HG03025 (cell line): ENCODE results near the gene ZNF793.

Source experiments
- ATAC-seq: cut with Tn5 transposase; IDR thresholded peaks from one replicate; pipeline ENCODE4 v1.9.1; 2021; ENCODE audit warnings: mild to moderate bottlenecking, moderate library complexity; ENCODE audit not compliant: unreplicated experiment, low FRiP score

ZNF793 gene

GRCh38 chr19:37506387-37507166 is at the start of gene ZNF793:
Gene ZNF793, plus strand, starts transcription at chr19:37506939. Its CDS starts 16,501 bp downstream, at chr19:37523440.
- ATAC-seq, result no peak

GRCh38 chr19:37466277-37466797 is 40.4 kb upstream of the ZNF793 start:
- no peak for ATAC-seq

GRCh38 chr19:37466798-37467607 is 39.7 kb upstream of the ZNF793 start, which contains the start of gene ZNF569:
Gene ZNF569, minus strand, starts transcription at chr19:37467444. Its CDS starts 22,523 bp downstream, at chr19:37444921.
- ATAC-seq, result peak; percentile 65

- no peak for ATAC-seq
Measured at GRCh38 chr19:37467608-37468090, 39.1 kb upstream of the ZNF793 start.

- peak; percentile 59 for ATAC-seq
Measured at GRCh38 chr19:37468961-37469777, 37.6 kb upstream of the ZNF793 start, which contains the start of gene ZNF570. Gene ZNF570, plus strand, starts transcription at chr19:37469356. Its CDS starts 999 bp downstream, at chr19:37470355.

GRCh38 chr19:37470216-37470615 is 36.5 kb upstream of the ZNF793 start:
- ATAC-seq, result no peak

- ATAC-seq, result no peak
Measured at GRCh38 chr19:37472165-37472564, 34.6 kb upstream of the ZNF793 start.

- no peak for ATAC-seq
Measured at GRCh38 chr19:37484406-37485168, 22.2 kb upstream of the ZNF793 start.

GRCh38 chr19:37492213-37492612 is 14.5 kb upstream of the ZNF793 start:
- ATAC-seq, result no peak

GRCh38 chr19:37505958-37506386 is 767 bp upstream of the ZNF793 start:
- no peak for ATAC-seq

- no peak for ATAC-seq
Measured at GRCh38 chr19:37507167-37507464, 377 bp downstream of the ZNF793 start.

- ATAC-seq, result no peak
Measured at GRCh38 chr19:37511186-37511585, 4.4 kb downstream of the ZNF793 start.

GRCh38 chr19:37511821-37512220 is 5.1 kb downstream of the ZNF793 start:
- ATAC-seq, result no peak

- ATAC-seq, result no peak
Measured at GRCh38 chr19:37513397-37513796, 6.7 kb downstream of the ZNF793 start.

GRCh38 chr19:37519890-37520289 is 13.2 kb downstream of the ZNF793 start:
- no peak for ATAC-seq

- ATAC-seq, result no peak
Measured at GRCh38 chr19:37537391-37537947, 30.7 kb downstream of the ZNF793 start.

GRCh38 chr19:37551129-37551993 is 44.6 kb downstream of the ZNF793 start:
- no peak for ATAC-seq

- ATAC-seq, result no peak
Measured at GRCh38 chr19:37563518-37563917, 56.8 kb downstream of the ZNF793 start.
